Neural cell (in vitro differentiated cells): ENCODE data around the gene TNKS1BP1.

Experiments
- EP300 ChIP-seq: fragments of 450-650 bp; conservative IDR thresholded peaks from 2 replicates; pipeline ENCODE4 v1.6.1; 2014; ENCODE audit warnings: antibody characterized with exemption, mild to moderate bottlenecking, moderate library complexity; ENCODE audit not compliant: poor library complexity, severe bottlenecking
- EZH2 ChIP-seq: fragments of 200-600, 300-800 bp; shearing (Covaris generic), sonication (generic); IDR thresholded peaks from 2 replicates; pipeline ENCODE4 v1.6.1; 2014; ENCODE audit warnings: antibody characterized with exemption, low read length, borderline replicate concordance, mild to moderate bottlenecking; ENCODE audit not compliant: insufficient read depth, poor library complexity, severe bottlenecking
- MXI1 ChIP-seq: fragments of 450-650 bp; conservative IDR thresholded peaks from 2 replicates; pipeline ENCODE4 v1.6.1; 2014; ENCODE audit warnings: antibody characterized with exemption, mild to moderate bottlenecking; ENCODE audit not compliant: poor library complexity, severe bottlenecking
- POLR2AphosphoS5 ChIP-seq: IDR thresholded peaks from 2 replicates; pipeline ENCODE4 v1.6.1; 2012
- SMC3 ChIP-seq: fragments of 450-650 bp; conservative IDR thresholded peaks from 2 replicates; pipeline ENCODE4 v1.6.1; 2014; ENCODE audit warnings: antibody characterized with exemption, mild to moderate bottlenecking, moderate library complexity; ENCODE audit not compliant: poor library complexity
- TAF1 ChIP-seq: IDR thresholded peaks from 2 replicates; pipeline ENCODE4 v1.6.1; 2012; ENCODE audit warnings: low read depth
- TF ChIP-seq, protein P1 (sequence below): fragments of 450-650 bp; IDR thresholded peaks from 2 replicates; pipeline ENCODE4 v1.5.1; 2014; ENCODE audit warnings: antibody characterized with exemption, mild to moderate bottlenecking, moderate library complexity; ENCODE audit not compliant: poor library complexity, severe bottlenecking

DNA sequence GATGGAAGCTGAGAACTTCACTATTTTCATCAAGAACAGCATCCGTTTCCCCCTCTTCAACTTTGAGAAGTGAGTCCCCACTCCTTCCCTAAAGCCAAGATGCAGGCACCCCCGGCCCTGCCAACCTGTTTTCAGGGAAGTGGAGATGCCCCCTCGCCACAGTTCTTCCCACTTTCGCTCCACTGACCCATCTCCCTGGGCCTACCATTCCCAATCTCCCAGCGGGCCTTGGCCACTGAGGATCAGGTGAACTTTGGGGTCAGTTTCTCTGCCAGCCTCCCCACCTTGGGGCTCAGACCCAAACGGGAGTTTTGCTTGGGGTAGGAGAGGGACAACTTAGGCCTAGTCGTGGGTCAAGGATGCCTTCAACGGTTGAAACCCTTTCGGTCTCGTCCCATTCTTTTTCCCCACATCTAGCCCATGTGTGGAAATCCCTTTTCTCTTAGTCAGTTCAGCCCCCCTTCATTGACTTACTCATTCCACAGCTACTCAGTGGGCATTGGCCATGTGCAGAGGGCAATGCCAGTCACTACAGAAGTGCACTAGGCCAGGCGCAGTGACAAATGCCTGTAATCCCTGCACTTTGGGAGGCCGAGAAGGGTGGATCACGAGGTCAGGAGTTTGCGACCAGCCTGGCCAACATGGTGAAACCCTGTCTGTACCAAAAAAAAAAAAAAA is 24.0 kb upstream of the TNKS1BP1 start:
- TF ChIP-seq, protein P1, sequence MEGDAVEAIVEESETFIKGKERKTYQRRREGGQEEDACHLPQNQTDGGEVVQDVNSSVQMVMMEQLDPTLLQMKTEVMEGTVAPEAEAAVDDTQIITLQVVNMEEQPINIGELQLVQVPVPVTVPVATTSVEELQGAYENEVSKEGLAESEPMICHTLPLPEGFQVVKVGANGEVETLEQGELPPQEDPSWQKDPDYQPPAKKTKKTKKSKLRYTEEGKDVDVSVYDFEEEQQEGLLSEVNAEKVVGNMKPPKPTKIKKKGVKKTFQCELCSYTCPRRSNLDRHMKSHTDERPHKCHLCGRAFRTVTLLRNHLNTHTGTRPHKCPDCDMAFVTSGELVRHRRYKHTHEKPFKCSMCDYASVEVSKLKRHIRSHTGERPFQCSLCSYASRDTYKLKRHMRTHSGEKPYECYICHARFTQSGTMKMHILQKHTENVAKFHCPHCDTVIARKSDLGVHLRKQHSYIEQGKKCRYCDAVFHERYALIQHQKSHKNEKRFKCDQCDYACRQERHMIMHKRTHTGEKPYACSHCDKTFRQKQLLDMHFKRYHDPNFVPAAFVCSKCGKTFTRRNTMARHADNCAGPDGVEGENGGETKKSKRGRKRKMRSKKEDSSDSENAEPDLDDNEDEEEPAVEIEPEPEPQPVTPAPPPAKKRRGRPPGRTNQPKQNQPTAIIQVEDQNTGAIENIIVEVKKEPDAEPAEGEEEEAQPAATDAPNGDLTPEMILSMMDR, result no peak
- TF ChIP-seq POLR2AphosphoS5 (no peak), SMC3 (no peak), TAF1 (no peak), EZH2 (no peak), MXI1 (no peak), EP300 (no peak)
